Ishikawa (cell line): ENCODE measurements around the gene ERG.

Experiments used
- CEBPB ChIP-seq: IDR thresholded peaks from 2 replicates; pipeline ENCODE4 v1.6.1; 2012
- CREB1 ChIP-seq: IDR thresholded peaks from 2 replicates; pipeline ENCODE4 v1.6.1; 2012; ENCODE audit warnings: low read depth
- EGR1 ChIP-seq: IDR thresholded peaks from 2 replicates; pipeline ENCODE4 v1.6.1; 2012
- EP300 ChIP-seq: IDR thresholded peaks from 2 replicates; pipeline ENCODE4 v1.6.1; 2012; ENCODE audit warnings: borderline replicate concordance
- FOXM1 ChIP-seq: IDR thresholded peaks from 2 replicates; pipeline ENCODE4 v1.6.1; 2012; ENCODE audit warnings: low read depth, borderline replicate concordance
- NFIC ChIP-seq: IDR thresholded peaks from 2 replicates; pipeline ENCODE4 v1.6.1; 2012
- RAD21 ChIP-seq: IDR thresholded peaks from 2 replicates; pipeline ENCODE4 v1.6.1; 2012; ENCODE audit warnings: low read depth
- TAF1 ChIP-seq: IDR thresholded peaks from 2 replicates; pipeline ENCODE4 v1.6.1; 2012; ENCODE audit warnings: low read depth, mild to moderate bottlenecking
- TCF12 ChIP-seq: IDR thresholded peaks from 2 replicates; pipeline ENCODE4 v1.6.1; 2012; ENCODE audit warnings: low read depth
- TEAD4 ChIP-seq: IDR thresholded peaks from 2 replicates; pipeline ENCODE4 v1.6.1; 2012
- YY1 ChIP-seq: IDR thresholded peaks from 2 replicates; pipeline ENCODE4 v1.6.1; 2012; ENCODE audit warnings: low read depth
- ZBTB7A ChIP-seq: IDR thresholded peaks from 2 replicates; pipeline ENCODE4 v1.6.1; 2012; ENCODE audit warnings: low read depth
- TF ChIP-seq, protein P1 (sequence below): IDR thresholded peaks from 2 replicates; pipeline ENCODE4 v1.6.1; 2012; ENCODE audit warnings: low read depth, mild to moderate bottlenecking
- TF ChIP-seq, protein P2 (sequence below): IDR thresholded peaks from 2 replicates; pipeline ENCODE4 v1.6.1; 2012
- TF ChIP-seq, protein P3 (sequence below): IDR thresholded peaks from 2 replicates; pipeline ENCODE4 v1.6.1; 2012

The ERG gene

DNA sequence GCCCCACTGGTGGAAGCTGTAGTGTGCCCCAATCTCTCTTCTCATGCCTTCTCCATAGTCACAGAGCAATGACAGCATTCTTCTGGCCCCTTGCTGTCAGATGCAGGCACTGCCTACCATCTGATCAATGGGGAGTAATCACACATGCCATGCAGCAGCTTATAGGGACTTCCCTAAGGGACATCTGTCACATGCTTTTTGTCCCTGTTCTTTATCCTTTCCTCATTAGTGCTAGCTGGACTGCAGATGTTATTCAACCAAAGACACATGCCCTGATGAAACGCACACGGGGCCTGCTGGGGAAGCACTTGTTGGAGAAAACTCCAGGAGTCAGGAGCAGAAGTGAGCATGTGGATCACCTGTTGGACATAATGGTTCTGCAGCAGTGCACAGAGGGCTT, 132.8 kb downstream of the ERG start:
- TF ChIP-seq, protein P1, sequence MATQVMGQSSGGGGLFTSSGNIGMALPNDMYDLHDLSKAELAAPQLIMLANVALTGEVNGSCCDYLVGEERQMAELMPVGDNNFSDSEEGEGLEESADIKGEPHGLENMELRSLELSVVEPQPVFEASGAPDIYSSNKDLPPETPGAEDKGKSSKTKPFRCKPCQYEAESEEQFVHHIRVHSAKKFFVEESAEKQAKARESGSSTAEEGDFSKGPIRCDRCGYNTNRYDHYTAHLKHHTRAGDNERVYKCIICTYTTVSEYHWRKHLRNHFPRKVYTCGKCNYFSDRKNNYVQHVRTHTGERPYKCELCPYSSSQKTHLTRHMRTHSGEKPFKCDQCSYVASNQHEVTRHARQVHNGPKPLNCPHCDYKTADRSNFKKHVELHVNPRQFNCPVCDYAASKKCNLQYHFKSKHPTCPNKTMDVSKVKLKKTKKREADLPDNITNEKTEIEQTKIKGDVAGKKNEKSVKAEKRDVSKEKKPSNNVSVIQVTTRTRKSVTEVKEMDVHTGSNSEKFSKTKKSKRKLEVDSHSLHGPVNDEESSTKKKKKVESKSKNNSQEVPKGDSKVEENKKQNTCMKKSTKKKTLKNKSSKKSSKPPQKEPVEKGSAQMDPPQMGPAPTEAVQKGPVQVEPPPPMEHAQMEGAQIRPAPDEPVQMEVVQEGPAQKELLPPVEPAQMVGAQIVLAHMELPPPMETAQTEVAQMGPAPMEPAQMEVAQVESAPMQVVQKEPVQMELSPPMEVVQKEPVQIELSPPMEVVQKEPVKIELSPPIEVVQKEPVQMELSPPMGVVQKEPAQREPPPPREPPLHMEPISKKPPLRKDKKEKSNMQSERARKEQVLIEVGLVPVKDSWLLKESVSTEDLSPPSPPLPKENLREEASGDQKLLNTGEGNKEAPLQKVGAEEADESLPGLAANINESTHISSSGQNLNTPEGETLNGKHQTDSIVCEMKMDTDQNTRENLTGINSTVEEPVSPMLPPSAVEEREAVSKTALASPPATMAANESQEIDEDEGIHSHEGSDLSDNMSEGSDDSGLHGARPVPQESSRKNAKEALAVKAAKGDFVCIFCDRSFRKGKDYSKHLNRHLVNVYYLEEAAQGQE: no peak
- TF ChIP-seq EGR1: no peak
- no peak for TF ChIP-seq ZBTB7A
- TF ChIP-seq EP300: no peak
- TF ChIP-seq RAD21: no peak
- no peak for TF ChIP-seq NFIC
- TF ChIP-seq, protein P2, sequence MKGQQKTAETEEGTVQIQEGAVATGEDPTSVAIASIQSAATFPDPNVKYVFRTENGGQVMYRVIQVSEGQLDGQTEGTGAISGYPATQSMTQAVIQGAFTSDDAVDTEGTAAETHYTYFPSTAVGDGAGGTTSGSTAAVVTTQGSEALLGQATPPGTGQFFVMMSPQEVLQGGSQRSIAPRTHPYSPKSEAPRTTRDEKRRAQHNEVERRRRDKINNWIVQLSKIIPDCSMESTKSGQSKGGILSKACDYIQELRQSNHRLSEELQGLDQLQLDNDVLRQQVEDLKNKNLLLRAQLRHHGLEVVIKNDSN: no peak
- no peak for TF ChIP-seq CEBPB
- TF ChIP-seq YY1: no peak
- no peak for TF ChIP-seq FOXM1
- no peak for TF ChIP-seq CREB1
- TF ChIP-seq TAF1: no peak
- TF ChIP-seq, protein P3, sequence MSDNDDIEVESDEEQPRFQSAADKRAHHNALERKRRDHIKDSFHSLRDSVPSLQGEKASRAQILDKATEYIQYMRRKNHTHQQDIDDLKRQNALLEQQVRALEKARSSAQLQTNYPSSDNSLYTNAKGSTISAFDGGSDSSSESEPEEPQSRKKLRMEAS: no peak
- TF ChIP-seq TEAD4: no peak

DNA sequence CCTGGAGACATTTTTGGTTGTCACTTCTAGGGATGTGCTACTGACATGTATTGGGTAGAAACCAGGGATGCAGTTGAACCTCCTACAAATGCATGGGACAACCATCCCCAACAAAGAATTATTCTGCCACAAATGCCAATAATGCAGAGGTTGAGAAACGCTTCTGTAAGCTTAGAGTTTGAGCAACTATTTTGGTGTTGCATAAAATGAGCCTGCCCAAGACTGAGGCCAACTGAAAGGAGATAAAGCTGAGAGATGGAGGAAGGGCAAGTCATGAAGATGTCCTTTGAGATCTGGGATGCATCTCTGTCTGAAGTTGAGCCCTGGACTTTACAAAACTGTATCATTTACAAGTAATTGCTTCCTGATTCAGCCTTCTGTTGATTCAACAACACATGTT, 134.6 kb downstream of the ERG start:
- TF ChIP-seq EP300: no peak
- no peak for TF ChIP-seq FOXM1
- no peak for TF ChIP-seq CEBPB
- TF ChIP-seq, protein P1: no peak
- no peak for TF ChIP-seq RAD21
- TF ChIP-seq YY1: no peak
- no peak for TF ChIP-seq TEAD4
- TF ChIP-seq TAF1: no peak
- TF ChIP-seq, protein P2: no peak
- no peak for TF ChIP-seq EGR1
- TF ChIP-seq ZBTB7A: no peak
- no peak for TF ChIP-seq CREB1

DNA sequence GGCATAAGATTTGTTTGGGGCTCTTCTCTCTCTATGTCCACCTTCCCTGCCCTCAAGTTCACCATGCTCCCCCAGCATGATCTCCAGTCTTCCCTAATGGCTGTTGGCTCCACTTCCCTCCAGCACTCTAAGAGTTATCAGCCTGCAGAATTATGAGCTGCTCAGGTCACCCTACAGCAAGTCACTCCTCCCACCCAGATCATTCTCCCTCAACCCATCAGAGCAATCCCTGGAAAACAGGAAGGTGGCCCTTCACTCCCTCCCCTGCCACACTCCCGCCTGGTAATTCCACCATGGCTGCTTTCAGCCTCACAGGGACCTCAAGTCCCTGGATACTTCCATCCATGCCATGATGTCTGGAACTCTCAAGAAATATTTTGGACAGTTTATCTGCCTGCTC, 137.0 kb downstream of the ERG start:
- TF ChIP-seq, protein P2: no peak
- TF ChIP-seq EGR1 (no peak), EP300 (no peak), CEBPB (no peak), TEAD4 (no peak), TCF12 (no peak), ZBTB7A (no peak), CREB1 (no peak), TAF1 (no peak), YY1 (no peak), RAD21 (no peak), NFIC (no peak), FOXM1 (no peak)
- TF ChIP-seq, protein P1: no peak
- TF ChIP-seq, protein P3: no peak

DNA sequence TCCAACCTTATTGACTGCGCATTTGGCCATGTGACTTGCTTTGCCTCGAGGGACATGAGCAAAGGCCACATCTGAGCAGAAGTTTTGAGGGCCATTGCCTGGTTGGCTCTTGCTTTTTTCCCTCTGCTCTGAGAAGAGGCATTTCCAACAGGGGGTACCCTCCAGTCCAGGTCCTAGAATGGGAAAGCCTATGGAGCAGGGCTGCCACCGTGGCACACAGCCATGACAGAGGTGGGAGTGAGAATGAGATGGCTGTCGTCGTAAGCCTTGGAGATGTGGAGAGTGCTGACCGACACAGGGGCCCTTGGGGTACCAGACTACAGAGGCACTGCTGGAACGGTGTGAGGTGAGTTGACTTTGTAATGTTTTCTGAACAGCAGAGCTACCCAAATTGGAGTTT, 138.4 kb downstream of the ERG start:
- TF ChIP-seq CREB1 (no peak), EP300 (no peak), YY1 (no peak), FOXM1 (no peak), NFIC (no peak)
- TF ChIP-seq, protein P3: no peak
- TF ChIP-seq, protein P1: no peak
